Right ventricle myocardium inferior (tissue), 1 donor: ENCODE results near the gene VPS72. TPM values are rescaled to one million over a fixed set of nuclear protein-coding genes. Genes with fewer than 3 reads are reported as not detected.

Experiments
- ATAC-seq: fragments of 200-7000 bp; cut with Tn5 transposase; one replicate; pipeline ENCODE4 v1.9.1; 2020; ENCODE audit warnings: mild to moderate bottlenecking, moderate library complexity
- DNase-seq: peaks from one replicate; pipeline ENCODE4 v3.0.0; 2021; ENCODE audit errors: missing footprints
- intact Hi-C: fragments of 100-400 bp; cut with DNase I; formaldehyde crosslinking; loops from one replicate; pipeline ENCODE4 v1.11.0; 2022
- total RNA-seq: library from RNA; stranded (reverse); fragmentation: NEBNext Ultra II Directional; extraction: Animal tissue kit (Norgen Biotek cat#: 25700); gene quantifications from one replicate; pipeline ENCODE4 v1.2.1, GENCODE V29; 2021
- donor health status: DM: no; HTN: yes; CAD: no; lungs with severe emphysema.

Gene VPS72
- total RNA-seq, 1 donor from 2014 or later: 47.1 TPM

DNA sequence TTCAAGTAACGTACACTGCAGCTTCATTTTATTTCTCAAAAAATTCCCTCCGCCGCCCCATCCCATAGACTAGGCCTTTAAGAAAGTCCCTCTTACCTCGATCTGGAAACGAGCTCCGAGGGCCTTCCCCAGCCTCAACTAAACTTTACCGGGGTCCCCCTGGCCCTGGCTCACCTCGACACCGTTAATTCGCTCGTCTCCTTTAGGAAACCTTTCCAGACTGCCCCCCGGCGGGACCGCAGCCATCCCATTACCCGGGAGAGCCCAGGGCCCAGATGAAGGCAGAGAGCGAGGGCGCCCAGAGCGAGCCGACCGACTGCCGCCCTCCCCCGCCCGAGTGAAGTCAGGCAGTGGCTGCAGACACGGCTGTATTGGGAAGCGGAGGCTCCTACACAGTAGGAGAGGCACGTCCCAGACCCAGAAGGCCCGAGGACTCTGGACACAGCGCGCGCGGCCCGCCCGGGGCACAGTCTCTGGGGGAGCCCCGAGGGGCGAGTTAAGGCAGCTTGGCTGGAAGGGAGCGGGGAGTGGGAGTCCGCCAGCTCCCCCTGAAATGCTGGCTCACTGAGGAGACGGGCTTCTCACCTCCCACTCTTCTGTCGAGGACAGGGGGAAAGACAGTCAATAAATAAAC, 58.2 kb downstream of the VPS72 start:
- no peak for DNase-seq
- intact Hi-C loops: no loop called here
- peak; percentile 45 for ATAC-seq

GRCh38 chr1:151130987-151131586, 58.9 kb downstream of the VPS72 start:
- ATAC-seq (peak; percentile 94), DNase-seq (peak; percentile 88)
- intact Hi-C loops: no loop called here

GRCh38 chr1:151128800-151129199, 61.2 kb downstream of the VPS72 start:
- no peak for DNase-seq
- intact Hi-C loops: no loop called here
- no peak for ATAC-seq

Other genes with a start within 250 kb of the VPS72 start
- 92.6 TPM for gene CERS2, start 215.4 kb downstream of the VPS72 start, total RNA-seq
- not detected for gene ANXA9, start 207.9 kb downstream of the VPS72 start, total RNA-seq
- 38.5 TPM for gene MINDY1, start 183.3 kb downstream of the VPS72 start, total RNA-seq
- gene PRUNE1, start 181.7 kb downstream of the VPS72 start, total RNA-seq: 42.1 TPM
- gene BNIPL, start 153.6 kb downstream of the VPS72 start, total RNA-seq: 0.30 TPM
- 6.6 TPM for gene C1orf56, start 142.4 kb downstream of the VPS72 start, total RNA-seq
- gene CDC42SE1, start 130.6 kb downstream of the VPS72 start, total RNA-seq: 28.0 TPM
- 4.9 TPM for gene MLLT11, start 129.8 kb downstream of the VPS72 start, total RNA-seq
- 8.4 TPM for gene GABPB2, start 119.4 kb downstream of the VPS72 start, total RNA-seq
- gene SEMA6C, start 43.6 kb downstream of the VPS72 start, total RNA-seq: 57.6 TPM
- 2.6 TPM for gene TNFAIP8L2, start 33.5 kb downstream of the VPS72 start, total RNA-seq
- 12.3 TPM for gene LYSMD1, start 24.3 kb downstream of the VPS72 start, total RNA-seq
- gene SCNM1, start 24.1 kb downstream of the VPS72 start, total RNA-seq: 16.6 TPM
- not detected for gene TMOD4, start 14.2 kb downstream of the VPS72 start, total RNA-seq
- gene PIP5K1A, start 8.4 kb upstream of the VPS72 start, total RNA-seq: 34.8 TPM
- 164 TPM for gene PSMD4, start 64.5 kb upstream of the VPS72 start, total RNA-seq
- gene ZNF687, start 92.1 kb upstream of the VPS72 start, total RNA-seq: 10.8 TPM
- gene PI4KB, start 137.2 kb upstream of the VPS72 start, total RNA-seq: 53.7 TPM
- gene RFX5, start 157.1 kb upstream of the VPS72 start, total RNA-seq: 16.5 TPM
- 129 TPM for gene SELENBP1, start 182.5 kb upstream of the VPS72 start, total RNA-seq
- gene PSMB4, start 209.4 kb upstream of the VPS72 start, total RNA-seq: 185 TPM